ENCODE measurements around the gene DKK3.
A peak's percentile ranks its signal among the peaks of the same experiment; 100 is the strongest.

DKK3 gene

DNA sequence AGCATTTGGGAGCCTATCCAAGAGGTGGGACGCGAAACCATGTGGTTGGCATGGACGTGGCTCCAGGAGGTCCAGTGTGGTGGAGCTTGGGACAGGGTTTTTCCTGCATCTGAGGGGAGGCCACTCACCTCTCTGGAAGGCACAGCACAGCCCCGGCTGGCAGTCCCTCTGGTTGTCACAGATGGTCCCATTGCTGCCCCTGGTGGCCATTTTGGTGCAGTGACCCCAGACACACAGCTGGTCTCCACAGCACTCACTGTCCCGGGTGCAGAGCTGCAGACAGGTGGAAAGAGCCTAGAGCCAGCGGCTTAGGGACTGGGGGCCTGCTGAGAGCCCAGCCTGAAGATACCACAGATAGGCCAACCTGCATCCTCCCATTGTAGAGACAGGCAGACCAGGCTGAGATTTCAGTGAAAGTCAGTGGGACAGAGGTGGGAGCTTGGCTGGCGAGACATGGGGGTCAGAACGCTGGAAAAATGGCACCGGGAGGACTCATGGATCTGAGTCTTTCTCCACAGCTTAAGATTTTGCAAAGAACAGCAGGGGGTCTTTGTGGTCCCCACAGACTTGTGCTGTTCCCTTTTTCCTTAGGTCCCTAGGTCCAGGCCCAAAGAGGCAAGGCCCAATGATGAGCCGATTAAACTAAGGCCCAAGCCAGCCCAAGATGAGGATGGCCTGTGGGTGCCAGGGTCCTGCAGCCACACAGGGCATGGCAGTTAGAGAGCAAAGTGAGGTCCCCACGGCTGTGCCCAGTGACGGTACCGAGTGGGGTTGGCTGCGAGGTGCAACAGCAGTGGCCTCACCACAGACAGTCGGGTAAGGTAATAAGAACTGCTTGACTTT lies 41.4 kb downstream of the DKK3 start:
- peak; percentile 71 for DNase-seq (ENCODE audit: low spot score)

DNA sequence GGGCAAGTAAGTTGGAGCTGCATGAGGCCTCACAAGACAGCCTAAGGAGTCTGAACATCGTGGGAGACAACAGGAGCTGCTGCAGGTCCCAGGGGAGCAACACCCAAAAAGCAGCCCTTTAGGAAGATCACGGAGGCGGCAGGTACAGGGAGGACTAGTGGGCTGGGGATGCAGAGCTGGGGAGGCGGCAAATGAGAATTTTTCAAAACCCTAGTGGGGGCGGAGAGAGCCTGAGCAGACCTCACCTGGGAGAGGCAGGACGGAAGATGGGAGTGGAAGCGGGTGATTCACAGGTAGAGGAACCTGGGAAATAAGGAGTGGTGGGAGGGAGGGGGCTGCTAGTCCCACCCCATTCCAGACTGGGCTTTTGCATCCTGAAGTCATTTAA lies 42.1 kb downstream of the DKK3 start:
- DNase-seq (ENCODE audit: low spot score) = no peak

DNA sequence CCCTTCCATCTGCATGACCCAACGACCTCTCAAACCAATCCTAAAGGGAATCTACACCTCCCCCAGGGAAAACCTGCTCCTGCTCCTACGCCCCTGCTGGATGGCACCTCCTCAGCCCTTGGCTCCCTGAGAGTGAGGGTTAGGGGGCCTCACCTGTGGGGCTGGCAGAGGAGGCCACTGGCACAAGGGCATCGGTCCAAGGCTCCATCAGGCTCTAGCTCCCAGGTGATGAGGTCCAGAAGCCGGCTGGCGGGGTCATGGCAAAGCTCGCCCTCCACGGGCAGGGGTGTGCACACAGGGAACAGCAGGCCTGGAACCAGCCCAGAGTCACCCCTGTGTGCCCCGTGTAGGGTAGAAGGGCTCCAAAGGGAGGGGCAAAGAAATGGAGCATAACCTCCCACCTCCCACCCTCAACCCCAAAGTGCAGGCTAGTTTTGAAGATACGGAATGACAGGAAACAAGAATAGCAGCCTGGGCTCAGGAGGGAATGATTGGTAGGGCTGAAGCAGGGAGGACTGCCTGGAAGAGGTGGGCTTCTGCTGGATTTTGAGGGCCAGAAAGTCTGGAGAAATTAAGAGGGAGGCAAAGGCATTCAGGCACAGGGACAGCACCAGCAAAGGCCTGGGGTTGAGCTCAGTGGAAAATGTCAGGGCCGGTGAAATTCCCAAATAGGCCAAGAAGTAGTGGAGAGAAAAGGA lies 42.6 kb downstream of the DKK3 start:
- DNase-seq (ENCODE audit: low spot score) = no peak

DNA sequence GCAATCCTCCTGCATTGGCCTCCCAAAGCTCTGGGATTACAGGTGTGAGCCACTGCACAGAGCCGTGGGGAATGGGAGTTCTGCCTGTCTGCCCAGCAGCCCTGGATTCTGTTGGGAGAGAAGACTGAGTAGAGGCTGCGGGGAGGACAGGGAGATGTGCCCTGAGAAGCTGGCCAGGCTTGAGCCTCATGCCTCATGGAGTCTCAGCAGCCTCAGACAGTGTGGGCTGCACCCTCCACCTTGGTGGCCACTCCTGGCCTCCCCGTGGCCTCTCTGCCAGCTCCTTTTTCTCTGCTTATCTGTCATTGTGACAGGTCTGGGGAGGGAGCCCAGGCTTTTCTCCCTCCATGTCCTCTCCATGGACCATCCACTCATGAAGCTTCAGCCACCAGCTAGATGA lies 43.2 kb downstream of the DKK3 start:
- no peak for DNase-seq (ENCODE audit: low spot score)

DNA sequence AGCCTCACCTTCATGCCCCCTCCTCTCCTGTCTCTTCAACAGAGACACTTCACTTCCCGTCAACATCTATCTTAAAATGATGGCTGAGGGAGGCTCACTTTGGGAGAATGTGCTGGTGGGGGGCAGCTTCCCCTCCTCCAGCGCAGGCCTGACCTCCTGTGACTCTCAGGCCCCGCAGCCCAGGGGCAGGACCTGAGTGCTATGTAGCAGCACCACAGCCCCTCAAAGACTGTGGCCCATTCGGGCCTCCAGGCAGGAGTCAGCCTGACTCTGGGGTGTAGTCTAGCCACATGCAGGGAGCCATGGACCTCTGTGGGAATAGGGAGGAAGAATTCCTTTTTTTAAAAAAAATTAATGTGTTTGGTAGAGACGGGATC lies 43.7 kb downstream of the DKK3 start:
- no peak for DNase-seq (ENCODE audit: low spot score)

DNA sequence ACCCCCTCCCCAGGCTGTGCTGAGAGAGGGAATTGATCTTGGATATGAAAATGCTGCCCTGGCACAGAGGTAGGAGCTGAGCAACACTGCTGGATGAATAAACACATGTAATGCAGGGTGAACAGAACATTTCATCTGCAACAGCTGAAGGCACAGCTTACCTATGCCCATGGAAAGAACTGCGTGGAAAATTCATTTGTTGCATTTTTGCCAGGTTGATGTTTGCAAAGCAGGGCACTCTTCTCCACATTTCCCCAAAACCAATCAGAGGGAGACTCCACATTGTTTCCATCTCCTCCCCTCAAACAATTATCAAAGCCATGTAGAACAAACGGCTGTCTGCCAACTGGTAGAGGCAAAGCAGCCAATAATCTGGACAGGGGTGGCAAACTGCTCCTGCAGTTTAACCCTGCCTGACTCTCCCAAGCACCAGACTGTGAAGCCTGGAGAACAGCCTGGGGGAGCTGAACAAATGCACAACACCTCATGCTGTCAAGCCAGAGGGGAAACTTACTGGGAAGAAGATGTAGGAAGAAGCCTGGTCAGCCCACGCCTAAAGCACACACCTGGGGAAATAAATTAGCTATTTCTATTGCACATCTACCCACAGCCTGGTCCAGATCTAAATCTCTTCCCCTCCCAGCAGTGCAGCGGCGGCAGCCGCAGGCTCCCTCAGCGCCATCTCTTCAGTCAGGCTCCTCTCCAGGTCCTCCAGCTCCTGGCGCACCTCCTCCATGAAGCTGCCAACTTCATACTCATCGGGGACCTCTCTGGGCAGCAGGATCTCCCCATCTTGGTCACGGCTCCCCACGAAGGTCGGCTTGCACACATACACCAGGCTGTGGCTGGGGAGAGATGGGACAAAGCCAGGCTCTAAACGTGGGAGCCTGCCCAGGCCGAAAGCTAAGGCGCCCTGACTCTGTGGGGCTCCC lies 44.3 kb downstream of the DKK3 start:
- DNase-seq (ENCODE audit: low spot score) = no peak

DNA sequence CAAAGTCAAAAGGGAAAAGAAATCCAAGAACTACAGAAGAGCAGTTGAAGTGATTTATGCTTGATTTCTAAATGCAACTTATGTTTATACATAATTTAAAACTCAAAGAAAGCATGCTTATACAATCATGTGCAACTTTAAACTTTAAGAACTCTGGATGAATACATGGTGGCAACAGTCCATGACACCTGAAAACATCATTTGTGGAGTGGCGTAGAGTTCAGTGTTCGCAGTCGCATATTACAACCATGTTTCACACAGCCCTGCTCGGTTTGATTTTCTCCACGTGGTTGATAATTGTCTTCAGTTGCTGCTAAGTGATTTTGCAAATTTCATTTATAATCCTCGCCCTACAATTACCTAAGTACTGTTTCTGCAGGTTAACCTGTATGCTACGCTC lies 45.4 kb downstream of the DKK3 start:
- DNase-seq (ENCODE audit: low spot score) = no peak

DNA sequence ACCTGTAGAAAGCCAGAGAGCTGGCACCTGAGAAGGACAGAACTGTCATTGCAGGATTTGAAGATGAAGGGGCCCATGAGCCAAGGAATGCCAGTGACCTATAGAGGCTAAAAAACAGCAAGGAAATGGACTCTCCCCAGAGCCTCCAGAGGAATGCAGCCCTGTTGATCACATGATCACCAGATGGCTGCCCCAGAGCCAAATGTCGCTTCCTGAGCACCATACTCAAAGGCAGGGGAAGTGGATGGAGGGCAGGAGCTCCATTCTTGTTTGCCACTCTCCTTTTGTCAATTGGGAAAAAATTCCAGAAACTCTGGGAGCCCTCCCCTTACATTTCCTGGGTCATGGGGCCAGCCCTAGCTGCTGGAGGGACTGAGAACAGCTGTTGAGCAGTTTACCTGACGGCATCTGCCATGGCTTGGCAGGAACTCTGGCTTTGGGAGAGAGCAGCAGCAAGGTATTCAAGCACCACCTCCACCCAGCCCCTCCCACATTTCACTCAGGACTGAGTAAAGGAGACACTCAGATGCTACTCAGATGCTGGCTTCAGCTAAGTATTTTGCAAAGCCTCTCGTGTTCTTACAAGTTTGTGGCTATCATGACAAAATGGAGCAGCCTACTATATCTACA lies 46.9 kb downstream of the DKK3 start:
- no peak for DNase-seq (ENCODE audit: low spot score)

DNA sequence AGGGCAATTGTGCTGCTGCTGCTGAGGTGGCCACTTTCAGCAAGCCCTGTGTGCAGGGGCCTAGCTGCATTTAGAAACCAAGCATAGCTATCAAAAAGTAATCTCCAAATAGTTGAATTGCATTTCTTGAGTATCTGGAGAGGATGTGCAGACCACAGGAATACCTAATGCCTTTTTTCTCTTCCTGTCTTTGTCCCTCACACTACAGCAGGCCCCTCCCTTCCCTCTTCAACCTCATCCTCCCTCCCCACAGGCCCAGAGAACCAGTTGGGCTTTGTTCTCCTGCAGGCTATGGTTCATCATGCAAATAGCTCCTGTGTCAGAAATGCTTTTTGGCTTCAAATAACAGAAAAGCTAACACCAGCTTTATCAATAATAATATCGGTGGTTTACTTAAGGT lies 47.7 kb downstream of the DKK3 start:
- peak; percentile 30 for DNase-seq (ENCODE audit: low spot score)

DNA sequence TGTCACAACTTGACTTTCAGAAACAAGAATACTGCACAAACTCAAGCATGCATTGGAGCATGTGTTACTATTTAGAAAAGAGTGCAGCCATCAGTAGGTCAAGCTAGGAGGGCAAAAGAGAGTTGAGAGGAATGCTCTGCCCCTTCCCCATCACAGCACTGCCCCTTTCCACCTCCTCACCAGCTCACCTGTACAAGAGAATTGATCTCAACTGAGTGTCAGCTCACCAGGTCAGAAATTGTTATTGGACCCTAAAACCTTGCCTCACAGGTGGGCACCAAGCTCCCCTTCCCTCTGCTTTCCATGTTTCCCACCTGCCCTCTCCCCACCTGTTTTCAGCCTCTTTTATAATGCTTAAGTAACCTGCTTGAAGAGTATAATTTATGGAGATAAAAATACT lies 48.8 kb downstream of the DKK3 start:
- no peak for DNase-seq (ENCODE audit: low spot score)

DNA sequence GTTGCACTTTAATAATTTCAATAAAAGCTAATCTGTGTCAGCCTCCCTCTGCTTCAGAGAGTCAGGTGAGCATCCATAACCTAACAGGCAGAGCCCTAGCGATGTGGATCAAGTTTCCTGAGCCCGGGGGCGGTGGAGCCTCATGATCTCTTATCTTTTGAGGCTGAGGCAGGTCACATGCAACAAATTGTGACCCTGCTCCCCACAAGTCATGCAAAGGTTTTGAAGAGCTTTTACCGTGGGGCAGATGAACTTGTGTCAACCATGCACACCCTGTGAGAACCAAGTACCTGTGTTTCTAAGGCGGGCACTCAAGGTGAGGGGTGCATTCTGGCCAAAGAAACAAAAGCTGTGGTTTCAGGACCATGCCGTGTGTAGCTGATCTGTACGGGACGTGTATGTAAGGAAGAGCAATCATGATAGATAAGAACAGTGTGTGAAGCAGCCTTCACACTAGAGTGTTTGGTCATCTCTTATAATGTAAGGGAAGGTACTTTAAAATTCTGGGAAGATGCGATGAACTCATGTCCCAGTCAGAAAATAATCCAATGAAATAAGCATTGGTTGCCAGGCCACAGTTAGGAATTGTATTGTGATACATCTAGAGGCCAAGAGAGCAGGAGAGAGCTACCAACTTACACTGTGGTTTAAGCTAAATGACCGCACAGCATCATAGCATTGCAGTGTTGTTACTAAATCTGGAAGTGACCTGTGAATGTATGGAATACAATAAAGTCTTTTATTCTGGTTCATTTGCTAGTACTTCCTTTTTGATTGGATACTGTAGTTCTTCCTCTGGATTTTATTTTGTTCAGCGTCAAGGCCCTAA lies 49.8 kb downstream of the DKK3 start:
- DNase-seq (ENCODE audit: low spot score) = no peak

DNA sequence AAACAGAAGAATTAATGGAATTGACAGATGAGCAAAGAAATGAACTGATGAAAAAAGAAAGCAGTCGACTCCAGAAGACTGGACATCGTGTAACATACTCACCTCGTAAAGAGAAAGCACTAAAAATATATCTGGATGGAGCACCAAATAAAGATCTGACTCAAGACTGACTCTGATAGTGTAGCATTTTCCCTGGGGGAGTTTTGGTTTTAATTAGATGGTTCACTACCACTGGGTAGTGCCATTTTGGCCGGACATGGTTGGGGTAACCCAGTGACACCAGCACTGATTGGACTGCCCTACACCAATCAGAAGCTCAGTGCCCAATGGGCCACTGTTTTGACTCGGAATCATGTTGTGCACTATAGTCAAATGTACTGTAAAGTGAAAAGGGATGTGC lies 52.4 kb downstream of the DKK3 start:
- DNase-seq (ENCODE audit: low spot score) = no peak

DNA sequence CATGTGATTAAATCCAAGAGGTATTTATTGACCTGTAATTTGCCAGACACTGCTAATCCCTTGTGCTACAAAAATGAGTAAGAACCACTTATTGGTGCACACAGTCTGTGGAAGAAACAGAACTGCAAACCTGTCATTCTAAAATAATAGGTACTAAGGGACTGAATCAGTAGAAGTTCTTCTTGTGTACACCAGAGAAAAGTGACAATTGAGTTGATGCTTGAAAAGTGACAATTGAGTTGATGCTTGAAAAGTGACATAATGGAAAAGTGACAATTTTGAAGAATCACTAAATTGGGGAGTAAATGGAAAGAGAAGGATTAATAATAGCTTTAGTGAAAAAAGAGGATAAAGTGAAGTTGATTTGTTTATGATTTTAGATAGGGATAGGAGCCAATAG lies 56.4 kb downstream of the DKK3 start:
- DNase-seq (ENCODE audit: low spot score) = no peak

DNA sequence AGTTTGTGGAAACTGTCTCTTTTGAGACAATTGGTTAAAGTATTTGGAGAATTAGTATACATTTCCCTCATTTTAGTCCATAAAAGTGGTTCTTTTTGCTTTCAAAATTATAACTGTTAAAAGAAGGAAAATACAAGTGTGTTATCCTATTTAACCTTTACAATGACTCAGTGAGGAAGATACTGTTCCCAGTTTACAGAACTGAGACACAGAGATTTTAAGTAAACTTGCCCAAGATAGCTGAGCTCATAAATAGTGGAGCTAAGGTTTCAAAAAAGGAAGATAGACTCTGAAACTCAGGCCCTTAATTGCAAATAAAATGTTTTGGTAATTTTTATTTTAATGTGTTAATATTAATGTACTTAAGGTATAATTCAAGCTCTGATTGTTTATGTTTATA lies 58.9 kb downstream of the DKK3 start:
- no peak for DNase-seq (ENCODE audit: low spot score)

DNA sequence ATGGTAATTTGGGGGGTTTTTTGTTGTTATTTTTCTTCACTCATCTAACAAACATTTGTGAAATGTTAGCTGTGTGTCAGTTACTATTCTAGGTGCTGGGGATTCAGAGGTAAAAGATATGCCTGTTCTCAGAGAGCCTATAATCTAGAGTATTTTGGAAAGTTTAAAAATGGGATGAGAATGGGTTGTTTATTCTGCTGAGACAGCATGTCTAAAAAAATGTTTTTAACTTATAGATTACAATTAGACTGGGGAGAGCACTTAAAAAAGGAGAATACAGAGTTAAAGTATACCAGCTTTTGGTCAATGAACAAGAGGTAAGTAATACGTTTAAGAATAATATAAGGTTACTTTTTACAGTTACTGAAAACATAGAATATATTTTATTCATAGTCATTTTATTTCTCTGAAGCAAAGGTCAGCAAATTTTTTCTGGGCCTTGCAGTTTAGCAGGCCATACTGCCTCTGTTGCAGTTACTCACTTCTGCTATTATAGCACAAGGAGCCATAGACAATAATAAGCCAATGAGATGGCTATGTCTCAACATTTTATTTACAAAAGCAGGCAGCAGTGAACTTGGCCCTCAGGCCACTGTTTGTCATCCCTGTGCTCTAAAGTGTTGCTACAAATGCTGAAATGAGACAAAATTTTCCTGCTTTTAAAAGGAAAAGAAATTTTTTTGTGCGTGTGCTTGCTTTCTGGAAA lies 60.0 kb downstream of the DKK3 start:
- no peak for DNase-seq (ENCODE audit: low spot score)

DNA sequence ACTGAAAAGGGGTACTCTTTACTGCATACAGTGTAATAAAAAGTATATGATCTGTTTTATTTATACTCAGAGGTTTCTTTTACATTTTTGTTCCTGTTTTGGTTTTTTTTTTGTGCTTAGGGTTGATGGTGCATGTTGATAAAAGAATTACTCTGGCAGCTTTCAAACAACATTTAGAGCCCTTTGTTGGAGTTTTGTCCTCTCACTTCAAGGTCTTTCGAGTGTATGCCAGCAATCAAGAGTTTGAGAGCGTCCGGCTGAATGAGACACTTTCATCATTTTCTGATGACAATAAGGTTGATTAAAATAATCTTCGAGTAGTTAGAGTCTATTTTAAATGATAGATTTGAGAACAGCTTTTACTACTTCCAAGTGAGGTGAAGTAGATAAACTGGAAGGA lies 60.6 kb downstream of the DKK3 start:
- no peak for DNase-seq (ENCODE audit: low spot score)

DNA sequence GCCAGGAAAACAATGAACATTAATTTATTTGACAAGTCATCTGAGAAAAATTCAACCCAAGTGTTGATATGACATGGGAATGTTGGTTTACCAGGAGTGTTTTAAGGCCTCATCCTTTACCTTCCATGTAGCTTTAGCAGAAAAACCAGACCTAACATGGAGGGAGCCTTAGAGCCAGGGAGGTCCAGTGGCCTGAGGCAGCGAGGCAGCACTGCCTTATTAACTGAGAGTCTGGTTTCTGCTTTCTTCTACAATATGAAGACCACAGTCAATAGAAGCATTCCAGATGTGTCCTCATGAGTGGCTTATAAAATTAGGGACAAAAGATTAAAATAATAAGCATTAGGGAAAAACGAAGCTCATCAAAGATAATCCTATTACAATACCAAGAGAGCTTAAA lies 61.5 kb downstream of the DKK3 start:
- DNase-seq (ENCODE audit: low spot score) = no peak

DNA sequence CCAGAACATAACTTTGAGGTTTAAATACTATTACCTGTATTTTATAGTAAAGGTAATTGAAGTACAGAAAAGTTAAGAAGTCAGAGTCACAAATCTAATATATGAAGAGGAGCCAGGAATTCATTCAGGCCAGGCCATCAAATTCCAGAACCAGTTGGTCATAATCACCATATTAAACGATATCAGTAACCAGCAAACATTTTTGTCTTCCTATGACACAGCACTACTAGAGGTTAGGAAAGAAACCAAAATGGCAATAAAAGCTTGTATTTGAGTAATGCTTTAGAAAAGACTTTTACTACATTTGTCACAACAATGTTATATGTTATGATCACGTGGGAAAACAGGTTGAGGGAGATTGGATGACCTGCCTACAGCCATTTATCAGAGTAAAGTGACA lies 62.2 kb downstream of the DKK3 start:
- no peak for DNase-seq (ENCODE audit: low spot score)

DNA sequence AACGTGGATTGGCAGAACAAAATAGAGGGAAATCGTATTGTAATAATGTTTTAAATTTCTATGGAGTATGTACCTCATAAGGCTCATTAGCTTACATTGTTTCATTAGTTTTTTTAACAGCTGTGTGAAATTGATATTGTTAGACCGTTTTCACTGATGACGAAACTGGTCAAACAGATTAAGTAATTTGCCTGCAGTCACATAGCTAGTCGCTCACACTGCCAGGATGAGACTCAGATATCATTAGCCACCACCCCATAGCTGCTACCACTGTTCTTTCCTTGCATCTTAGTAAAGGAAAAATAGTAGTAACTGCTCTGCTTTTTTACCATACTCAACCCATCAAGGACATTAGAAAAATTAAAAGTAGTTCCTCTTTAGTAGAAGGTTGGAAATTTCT lies 64.0 kb downstream of the DKK3 start:
- DNase-seq (ENCODE audit: low spot score) = no peak

DNA sequence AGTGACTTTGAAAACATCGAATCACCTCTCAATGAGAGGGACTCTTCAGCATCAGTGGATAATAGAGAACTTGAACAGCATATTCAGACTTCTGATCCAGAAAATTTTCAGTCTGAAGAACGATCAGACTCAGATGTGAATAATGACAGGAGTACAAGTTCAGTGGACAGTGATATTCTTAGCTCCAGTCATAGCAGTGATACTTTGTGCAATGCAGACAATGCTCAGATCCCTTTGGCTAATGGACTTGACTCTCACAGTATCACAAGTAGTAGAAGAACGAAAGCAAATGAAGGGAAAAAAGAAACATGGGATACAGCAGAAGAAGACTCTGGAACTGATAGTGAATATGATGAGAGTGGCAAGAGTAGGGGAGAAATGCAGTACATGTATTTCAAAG lies 65.8 kb downstream of the DKK3 start:
- DNase-seq (ENCODE audit: low spot score) = no peak

DNA sequence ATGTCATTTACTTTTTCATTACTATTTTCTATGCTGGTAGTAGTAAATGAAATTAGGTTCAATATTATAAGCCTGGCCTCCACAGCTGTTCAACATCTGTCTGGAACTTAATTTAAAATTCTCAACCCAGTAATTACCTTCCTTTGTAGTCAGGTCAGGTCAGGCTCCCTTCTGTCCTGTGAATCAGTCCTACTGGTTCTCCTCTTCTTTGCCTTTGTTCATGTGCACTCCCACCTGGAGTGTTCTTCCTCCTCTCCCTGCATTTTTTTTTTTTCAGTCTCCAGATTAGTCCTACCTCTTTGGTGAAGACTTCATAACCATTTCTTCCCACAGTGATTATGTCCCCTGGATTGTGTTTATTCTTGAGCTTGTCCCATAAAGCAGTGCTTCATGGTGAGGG lies 67.9 kb downstream of the DKK3 start:
- DNase-seq (ENCODE audit: low spot score) = no peak

All from CD4-positive, alpha-beta T cell treated with Interleukin-2 at 100 ng/mL for 4 hours (primary cell).